ENCODE measurements around the gene SH3BP2. TPM values are rescaled to one million over a fixed set of nuclear protein-coding genes. Genes with fewer than 3 reads are reported as not detected.
A peak's percentile ranks its signal among the peaks of the same experiment; 100 is the strongest.

The SH3BP2 gene
- total RNA-seq, 1 donor from 2014 or later = 19.1 TPM

DNA sequence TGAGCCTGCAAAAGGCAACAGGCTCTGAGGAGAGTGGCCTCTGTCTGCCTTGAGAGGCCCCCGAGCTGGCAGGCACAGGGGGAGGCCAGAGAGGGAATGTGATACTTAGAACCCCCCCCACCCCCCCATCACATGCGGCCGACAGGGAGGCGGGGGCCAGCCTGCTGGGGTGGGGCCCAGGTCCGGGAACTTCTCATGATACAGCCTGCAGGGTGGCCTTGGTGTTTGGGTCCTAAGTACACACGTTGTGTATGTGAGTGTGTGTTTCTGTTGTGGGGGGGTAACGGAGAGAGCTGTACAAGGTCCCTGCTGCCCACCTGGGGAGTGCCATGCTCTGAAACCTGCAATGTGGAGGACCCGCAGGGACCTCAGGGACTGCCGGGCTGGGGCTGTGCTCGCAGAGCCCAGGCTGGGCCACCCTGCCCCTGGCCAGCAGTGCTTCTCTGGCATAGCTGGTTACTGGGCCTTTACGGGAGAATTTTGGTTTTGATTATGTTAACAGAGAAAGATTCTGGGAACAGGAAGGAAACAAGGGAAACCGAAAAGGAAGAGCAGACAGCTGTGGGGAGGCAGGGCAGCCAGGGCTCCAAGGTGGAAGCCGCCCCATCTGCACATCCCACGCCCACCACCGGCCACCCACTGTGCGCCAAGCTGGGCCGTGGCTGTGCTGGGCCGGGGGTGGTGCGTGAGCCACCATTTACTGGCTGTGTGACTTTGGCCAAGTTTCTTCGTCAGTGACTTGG is 19.9 kb downstream of the SH3BP2 start:
- no peak for DNase-seq (ENCODE audit: low spot score)
- intact Hi-C loops (cut with DNase I) = no loop called here

DNA sequence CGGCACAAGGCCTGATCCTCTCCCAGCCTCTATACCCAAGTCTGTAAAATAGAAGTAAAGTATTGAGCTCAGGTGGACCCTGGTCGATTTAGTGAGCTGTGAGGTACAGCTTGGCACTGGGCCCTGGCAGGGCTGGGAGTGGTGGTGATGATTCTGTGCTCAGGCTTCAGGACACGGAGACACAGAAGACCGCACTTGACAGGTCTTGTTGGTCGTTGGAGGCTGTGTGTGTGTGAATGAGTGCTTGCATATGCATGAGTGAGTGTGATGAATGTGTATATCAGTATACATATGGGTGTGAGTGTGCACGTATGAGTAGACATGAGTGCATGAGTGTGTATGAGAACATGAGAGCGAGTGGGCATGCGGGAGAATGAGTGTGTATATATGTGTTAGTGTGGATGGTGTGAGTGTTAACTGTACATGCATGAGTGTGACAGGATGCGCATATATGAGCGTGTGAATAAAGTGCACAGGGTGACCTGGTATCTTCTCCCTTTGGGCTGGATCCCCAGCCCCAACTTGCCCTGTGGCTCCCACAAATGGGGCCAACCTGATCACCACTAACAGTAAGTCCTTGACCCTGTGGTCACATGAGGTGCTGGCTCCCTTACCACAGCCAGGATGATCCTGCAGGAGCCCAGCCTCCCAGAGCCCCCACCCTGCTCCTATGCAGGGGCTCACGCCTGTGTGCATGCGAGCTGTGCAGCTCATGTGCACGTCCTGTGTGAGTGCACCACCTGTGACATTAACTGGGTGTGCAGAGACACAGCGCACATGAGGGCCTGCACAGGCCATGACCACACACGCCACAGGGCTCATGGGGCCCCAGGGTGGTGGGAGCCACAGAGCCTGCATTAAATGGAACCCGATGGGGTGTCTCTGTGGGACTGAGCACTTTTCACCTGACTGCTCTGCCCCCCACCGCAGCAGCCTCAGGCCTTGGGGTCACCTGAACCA is 20.8 kb downstream of the SH3BP2 start:
- intact Hi-C loops (cut with DNase I) = no loop called here
- no peak for DNase-seq (ENCODE audit: low spot score)

DNA sequence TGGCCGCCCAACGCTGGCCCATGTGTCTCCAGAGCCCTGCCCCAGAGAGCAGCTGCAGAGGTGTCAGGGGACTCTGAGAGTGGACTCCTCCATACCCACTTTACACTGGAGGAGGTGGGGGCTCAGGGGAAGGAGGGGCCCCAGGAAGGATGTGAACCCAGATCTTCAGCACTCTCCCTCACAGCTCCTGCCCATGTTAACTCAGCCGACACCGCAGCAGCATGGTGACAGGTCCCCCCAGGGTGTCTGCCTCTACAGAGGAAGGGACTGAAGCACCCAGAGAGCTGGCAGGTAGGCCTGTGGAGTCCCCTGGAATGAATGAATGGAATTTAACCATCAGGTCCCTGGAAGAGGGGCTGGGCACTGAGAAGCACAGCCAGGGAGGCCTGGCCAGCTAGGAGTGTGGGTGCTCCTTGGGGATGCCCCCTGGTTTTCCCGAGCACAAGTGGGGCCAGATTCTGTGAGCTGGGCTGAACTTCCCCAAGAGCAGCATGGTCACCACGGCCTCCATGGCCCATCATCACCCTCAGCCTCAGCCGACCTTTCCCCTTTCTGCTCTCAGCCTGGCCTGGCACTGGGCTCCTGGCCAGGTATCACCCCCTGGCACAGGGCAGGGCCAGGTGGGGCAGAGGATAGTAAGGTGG is 21.9 kb downstream of the SH3BP2 start:
- intact Hi-C loops (cut with DNase I) = no loop called here
- no peak for DNase-seq (ENCODE audit: low spot score)

DNA sequence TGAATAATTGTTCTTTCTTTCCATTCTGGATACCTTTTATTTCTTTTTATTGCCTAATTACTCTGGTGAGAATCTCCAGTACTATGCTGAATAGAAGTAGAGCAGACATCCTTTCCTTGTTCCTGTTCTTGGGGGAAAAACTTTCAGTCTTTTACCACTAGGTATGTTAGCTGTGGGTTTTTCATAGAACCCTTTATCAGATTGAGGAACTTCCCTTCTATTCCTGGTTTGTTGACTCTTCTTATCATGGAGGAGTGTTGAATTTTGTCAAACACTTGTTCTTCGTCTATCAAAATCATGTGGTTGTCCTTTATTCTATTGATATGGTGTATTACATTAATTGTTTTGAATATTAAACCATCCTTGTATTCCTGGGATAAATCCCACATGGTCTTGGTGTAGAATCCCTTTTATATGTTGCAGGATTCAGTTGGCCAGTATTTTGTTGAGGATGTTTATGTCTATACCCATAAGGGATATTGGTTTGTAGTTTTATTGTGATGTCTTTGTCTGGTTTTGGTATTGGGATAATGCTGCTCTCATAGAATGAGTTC is 23.6 kb downstream of the SH3BP2 start:
- intact Hi-C loops (cut with DNase I) = no loop called here
- no peak for DNase-seq (ENCODE audit: low spot score)

DNA sequence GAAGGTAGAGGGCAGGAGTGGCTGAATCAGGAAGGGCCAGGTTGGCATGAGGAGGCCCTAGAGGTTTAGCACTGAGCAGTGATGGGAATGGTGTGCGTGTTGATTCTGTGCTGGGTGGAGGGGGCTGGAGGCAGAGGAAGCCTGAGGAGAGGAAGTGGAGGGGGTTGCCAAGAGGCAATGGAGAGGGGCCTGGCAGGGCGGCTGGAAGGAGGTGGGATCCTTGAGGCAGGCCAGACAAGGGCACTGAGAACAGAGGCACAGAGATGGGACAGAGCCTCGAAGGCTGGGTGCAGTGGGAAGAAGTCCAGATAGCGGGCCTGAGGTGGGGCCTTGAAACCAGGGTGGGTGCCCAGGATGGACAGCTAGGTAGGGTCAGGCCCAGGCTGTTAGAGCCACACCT is 24.3 kb downstream of the SH3BP2 start:
- no peak for DNase-seq (ENCODE audit: low spot score)
- intact Hi-C loops (cut with DNase I) = no loop called here

DNA sequence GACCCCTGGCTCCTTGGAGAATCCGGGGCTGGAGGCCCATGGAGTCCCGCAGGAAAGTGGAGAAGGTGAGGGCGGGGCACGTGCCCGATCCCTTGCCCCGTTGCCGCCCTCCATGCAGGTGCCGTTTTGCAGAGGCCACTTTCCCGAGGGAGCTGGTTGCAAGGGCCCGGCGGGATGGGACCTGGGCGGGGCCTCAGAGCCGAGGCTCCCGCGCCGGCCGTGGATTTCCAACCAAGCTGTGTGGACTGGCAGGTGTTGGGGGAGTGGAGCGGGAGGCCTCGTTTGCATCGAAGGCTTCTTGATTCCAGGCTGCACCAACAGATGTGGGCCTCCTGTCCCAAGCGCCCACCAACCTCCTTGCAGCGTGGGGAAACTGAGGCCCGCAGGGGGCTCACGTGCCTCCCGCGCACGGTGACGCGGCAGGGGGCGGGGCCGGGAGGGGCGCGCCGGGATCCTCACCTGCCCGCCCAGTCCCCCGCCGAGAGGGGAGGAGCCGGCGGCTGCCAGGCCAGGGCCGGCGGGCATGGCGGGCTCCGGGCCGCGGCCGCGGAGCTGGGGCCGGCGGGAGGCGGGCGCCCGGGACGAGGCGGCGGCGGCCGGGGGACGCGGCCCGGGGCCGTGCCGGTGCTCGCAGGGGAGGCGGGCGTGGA is 24.9 kb downstream of the SH3BP2 start:
- intact Hi-C loops (cut with DNase I) = no loop called here
- DNase-seq (ENCODE audit: low spot score) = no peak

DNA sequence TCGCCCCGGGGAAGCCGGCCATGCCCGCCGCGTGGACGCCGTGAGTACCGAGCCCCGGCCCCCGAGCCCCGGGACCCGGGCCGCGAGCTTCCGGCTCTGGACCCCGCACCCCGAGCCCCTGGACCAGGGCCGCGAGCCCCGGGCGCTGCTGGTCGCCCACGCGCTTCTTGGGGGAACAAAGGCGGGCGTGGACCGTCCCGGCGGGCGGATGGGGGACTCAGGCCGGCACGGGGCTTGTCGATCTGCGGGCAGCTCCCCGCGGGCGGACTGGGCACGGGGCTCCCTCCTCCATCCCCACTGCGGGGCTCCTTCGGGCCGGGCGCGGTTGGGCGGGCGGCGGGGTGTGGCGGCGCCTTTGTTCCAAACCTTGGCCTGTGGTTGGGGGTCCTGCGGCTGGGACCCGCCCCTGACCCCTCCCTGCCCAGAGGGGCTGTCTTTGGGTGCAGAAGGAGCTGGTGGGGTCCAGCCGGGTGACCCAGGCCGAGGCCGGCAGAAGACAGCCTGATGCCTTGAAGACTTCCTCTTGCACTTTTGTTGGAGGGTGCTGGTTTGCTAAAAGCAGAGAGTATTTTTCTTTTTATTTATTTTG is 25.6 kb downstream of the SH3BP2 start:
- intact Hi-C loops (cut with DNase I) = no loop called here
- DNase-seq (ENCODE audit: low spot score) = no peak

DNA sequence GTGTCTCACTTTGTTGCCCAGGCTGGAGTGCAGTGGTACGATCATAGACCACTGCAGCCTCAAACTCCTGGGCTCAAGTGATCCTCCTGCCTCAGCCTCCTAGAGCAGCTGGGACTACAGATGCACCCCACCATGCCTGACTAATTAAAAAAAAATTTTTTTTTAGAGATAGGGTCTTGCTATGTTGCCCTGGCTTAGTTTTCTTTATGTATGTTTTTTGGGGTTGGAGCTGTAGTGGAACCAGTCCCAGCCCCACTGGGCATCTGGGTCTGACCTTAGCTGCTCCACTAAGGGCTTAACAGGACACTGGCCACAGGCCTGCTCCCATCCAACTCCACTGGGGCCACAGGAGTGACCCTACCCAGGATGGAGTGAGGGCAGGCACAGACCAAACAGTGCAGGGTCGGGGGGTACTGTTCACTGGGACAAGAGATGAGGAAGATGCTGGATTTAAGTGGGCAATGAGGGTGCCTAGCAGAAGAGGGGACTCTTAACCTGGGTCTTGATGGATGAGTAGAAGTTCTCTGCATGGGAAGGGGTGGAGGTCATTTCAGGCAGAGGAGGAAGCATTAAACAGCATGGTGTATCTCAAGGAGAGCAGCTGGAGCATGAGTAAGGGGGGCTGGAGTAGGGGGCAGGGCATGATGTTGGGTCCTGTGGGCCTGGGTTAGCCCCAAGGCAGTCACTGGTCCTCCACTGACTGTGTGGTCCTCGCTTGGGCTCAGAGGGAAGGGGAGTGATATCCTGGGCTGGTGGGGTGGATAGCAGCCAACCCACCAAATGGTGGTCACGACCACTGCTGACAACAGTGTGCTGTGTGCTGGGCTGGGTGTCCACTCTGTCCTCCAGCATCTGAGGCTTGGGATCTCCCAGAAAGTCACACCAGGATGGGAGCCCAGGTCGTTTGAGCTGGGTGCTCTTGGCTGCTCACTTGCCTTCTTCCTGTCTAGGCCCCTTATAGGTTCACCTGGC is 26.6 kb downstream of the SH3BP2 start:
- intact Hi-C loops (cut with DNase I) = no loop called here
- no peak for DNase-seq (ENCODE audit: low spot score)

DNA sequence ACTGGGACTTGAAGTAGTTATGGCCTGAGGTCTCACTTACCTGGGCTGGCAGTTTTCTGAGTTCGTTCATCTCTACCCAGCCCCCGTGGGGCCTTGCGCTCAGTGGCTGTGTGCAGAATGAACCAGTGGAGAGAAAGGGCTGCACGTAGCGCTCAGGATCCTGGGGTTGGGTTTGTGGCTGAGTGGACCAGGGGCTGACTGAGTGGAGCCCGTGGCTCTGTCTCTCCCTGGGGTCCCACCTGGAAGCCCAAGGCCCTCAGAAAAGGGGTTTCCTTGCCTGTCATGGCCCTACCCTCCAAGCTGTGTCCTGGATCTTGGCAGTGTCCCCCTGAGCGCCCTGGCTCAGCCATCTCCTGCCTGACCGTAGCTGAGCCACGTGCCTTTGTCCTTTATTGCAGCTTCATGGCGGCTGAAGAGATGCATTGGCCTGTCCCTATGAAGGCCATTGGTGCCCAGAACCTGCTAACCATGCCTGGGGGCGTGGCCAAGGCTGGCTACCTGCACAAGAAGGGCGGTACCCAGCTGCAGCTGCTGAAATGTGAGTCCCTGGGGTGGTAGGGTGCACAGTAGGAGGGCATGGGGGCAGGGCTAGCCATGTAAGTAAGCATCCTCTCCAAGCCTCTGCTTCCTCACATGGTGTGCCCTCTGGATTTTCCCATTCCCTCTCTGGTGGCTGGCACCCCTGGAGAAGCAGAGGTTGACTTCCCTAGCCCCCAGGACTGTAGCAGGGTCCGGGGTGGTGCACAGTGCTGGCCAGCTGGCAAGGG is 27.5 kb downstream of the SH3BP2 start:
- intact Hi-C loops (cut with DNase I) = no loop called here
- no peak for DNase-seq (ENCODE audit: low spot score)

DNA sequence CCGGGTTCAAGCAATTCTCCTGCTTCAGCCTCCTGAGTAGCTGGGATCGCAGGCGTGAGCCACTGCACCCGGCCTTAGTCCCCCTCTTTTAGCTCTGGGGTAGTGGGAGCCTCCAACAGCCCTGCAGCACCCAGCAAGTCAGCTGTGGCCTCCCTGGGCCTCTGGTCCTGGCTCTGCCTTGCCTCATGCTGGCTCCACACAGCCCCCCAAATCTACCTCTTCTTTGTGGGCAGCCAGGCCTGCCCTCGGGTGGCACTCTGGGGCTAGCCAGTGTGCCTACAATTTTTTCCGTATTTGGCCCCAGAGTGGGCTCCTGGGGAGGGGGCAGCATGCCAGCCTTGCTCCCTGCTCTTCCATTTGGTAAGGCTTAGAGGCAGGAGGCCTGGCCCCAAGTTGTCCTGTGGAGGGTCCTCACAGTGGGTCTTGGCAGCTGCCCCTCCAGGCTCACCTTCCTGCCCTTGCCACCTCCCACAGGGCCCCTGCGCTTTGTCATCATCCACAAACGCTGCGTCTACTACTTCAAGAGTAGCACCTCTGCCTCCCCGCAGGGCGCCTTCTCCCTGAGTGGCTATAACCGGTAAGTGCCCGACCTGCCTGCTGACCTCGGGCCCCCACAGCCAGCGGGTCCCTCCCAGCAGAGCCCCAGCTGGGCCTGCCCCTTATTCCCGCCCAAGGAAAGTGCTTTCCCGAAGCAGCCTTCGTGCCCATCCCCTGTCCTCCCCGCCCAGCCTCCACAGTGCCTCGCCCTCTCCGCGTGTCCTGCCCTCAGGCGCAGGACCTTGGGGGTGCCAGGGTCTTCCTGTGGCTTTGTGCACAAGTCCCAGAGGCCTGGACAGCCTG is 29.8 kb downstream of the SH3BP2 start:
- DNase-seq (ENCODE audit: low spot score) = peak; percentile 55
- intact Hi-C loops (cut with DNase I) = no loop called here

DNA sequence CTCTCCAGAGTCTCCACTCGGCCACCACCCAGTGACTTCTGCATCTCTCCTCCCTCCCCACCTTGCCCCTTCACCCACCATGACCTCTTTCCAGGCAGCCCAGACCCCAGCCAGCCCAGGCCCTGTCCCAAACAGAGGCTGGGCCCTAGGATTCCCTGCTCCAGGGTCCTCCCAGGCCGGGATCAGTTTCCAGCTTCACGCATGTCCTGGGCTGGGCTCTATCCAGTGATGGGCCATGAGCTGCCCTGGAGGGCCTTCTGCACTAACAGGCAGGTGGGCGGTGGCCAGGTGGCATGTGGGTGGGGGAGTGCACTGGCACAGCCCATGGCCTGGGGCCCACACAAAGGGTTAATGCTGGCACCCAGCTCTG is 30.4 kb downstream of the SH3BP2 start:
- DNase-seq (ENCODE audit: low spot score) = peak; percentile 74
- intact Hi-C loops (cut with DNase I) = no loop called here

DNA sequence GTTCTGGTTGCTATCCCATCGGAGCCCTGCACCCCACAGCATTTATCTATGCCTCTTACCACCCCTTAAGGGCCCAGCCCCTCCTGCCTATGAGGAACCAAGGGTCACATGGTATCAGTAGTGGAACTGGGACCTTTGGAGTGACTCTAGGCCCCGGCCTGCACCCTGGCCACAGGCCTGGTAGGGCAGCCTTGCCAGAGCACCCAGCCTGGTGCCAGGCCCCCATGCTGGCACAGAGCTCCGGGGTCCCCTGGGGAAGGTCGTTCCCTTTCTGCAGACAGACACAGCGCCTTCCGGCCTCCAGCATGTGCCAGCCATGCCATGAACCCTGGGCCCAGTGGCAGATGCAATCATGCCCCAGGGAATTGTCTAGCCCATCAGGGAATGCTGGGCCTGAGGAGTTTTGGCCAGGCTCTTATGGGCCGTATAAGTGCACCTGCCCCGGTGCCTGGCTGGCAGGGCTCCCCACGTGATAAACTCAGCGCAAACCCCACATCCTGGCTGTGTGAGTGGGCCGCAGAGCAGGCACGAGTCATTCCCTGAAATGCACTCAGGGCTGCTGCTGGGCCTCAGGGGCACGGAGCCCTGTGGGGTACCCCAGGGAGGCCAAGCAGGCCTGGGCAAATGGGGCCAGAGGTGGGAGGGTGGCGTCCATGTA is 30.9 kb downstream of the SH3BP2 start:
- intact Hi-C loops (cut with DNase I) = no loop called here
- DNase-seq (ENCODE audit: low spot score) = peak; percentile 72

DNA sequence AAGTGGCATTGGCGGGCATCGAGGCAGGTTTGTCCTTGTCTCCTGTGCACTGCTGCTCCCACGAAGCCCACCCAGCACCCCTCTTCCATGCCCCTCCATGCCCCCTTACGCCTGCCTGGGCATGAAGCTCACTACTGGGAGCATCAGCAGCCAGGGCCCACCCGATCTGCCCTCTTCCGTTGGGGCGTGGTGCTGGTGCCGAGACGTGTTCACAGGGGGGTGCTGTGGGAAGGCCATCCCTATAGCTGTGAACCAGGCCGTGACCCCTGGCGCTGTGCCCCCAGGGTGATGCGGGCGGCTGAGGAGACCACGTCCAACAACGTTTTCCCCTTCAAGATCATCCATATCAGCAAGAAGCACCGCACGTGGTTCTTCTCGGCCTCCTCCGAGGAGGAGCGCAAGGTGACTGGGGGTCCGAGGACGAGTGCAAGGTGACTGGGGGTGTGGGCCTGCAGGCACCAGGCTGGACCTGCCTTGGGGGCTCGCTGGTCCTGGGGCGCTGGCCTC is 31.5 kb downstream of the SH3BP2 start:
- DNase-seq (ENCODE audit: low spot score) = no peak
- intact Hi-C loops (cut with DNase I) = no loop called here

DNA sequence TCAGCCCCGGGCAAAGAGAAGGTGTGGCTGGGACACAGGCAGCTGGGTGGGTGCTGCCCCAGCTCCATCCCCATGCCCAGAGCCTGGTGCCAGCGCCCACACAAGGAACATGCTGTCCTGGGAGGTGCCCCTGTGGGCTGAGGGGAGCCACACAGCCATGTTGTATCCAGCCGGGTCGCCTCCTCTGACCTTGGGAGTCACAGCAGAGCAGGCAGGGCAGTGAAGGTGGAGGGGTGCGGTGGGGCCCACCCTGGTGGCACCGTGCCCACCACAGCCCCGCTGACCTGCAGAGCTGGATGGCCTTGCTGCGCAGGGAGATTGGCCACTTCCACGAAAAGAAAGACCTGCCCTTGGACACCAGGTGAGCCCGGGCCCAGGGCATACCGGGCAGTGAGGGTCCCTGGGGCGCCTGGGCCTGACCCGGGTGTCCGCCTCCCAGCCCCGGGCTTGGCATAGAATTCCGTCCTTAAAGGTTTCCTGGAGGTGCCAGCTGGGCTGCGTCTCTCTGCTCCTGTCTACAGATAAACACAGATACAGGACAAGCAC is 32.0 kb downstream of the SH3BP2 start:
- intact Hi-C loops (cut with DNase I) = no loop called here
- peak; percentile 58 for DNase-seq (ENCODE audit: low spot score)

DNA sequence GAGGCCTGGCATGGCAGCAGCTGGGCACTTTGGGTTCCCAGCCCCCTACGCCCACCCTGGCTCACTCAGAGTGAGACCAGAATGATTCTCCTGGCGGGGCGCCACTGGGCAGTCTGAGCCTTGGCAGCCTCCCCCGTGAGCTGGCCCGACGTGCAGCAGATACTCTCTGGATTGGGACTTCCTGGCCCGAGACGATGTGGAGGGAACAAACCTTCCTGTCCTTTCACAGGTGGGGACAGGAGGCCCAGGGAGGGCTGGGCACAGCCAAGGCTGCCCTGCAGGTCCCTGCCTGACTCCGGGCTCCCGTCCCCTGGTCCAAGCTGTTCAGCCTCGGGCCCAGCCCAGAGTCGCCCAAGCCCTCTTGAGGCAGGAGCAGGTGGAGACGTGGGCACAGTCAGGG is 32.9 kb downstream of the SH3BP2 start:
- intact Hi-C loops (cut with DNase I) = no loop called here
- DNase-seq (ENCODE audit: low spot score) = peak; percentile 67
